Stimulated activated CD8-positive, alpha-beta memory T cell treated with anti-CD3 and anti-CD28 coated beads, Interleukin-7, amount 100 ng/mL, for 48 hours (primary cell): ENCODE data around the gene KLHDC7B.
A peak's percentile ranks its signal among the peaks of the same experiment; 100 is the strongest.

Experiments
- DNase-seq, 2 donors: peaks; one replicate each; pipeline ENCODE4 v3.0.0-alpha.2; 2020; ENCODE audit warnings: low read depth in 1 of 2; ENCODE audit errors: extremely low read depth in 1 of 2

The KLHDC7B gene

GRCh38 chr22:50545522-50546325 is at the start of gene KLHDC7B:
KLHDC7B (plus strand) TSS chr22:50545899; CDS start chr22:50546244, 345 bp downstream.
- DNase-seq, result no peak

DNA sequence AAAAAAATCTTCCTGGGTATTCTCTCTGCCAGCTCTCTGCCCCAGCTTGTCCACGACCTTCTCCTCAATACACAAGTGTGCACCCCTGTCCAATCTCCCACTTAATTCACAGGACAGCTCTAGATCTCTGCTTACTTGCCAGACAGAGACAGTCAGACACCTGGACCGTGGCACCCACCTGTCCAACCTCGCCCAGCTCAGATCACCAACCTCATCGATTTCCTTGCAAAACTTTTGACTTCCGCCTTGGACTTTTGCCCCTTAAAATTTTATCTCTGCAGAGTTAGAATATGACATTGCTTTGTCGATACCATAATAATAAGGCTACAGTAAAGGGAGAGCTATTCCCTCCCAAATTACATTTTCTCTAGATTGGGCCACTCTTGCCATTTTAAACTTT is 48.6 kb upstream of the KLHDC7B start:
- DNase-seq, result no peak

DNA sequence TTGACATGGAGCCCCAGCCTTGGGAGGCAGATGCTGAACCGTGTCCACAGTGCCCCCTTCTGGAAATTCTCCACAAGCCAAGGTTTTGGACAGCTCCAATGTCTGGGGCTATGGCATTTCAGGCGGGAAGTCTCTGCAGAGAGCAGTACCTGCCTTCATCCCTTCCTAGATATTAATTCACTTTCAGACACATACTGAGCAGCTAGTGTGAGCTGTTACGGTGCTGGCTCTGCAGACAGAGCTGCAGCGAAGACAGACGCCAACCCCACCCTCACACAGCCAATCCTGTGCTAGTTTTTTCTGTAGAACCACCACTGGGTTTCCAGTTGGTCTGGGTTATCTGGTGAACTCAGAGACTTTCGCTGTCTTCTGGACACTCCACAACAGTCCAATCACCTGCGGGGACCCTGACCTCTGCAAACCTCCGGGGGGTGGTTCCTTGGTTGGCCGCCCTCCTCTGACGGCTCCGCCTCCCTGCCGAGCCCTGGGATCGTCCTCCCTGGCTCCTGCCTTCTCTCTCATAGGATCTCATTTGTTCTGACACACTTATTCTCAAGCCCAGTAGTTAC is 47.3 kb upstream of the KLHDC7B start:
- DNase-seq, result peak in 1 of 2 donors; percentile 56

- no peak for DNase-seq
Observed at GRCh38 chr22:50500452-50500851, 45.2 kb upstream of the KLHDC7B start.

DNA sequence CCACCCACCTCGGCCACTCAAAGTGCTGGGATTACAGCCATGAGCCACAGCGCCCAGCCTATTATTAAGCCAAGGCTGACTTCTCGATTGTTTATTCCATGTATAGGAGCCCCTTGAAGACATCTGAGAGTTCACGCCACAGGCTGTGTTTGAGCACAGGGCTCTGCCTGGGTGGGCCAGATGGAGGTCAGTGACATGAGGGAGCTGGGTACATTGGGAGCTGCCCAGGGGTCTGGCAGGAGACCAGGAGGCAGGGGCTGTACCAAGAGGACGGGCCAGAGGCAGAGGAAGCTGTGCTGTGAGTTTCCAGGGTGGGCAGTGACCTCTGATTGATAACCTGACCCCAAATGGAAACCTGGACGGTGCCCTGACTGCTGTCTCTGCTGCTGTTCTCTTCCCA is 43.6 kb upstream of the KLHDC7B start:
- no peak for DNase-seq

DNA sequence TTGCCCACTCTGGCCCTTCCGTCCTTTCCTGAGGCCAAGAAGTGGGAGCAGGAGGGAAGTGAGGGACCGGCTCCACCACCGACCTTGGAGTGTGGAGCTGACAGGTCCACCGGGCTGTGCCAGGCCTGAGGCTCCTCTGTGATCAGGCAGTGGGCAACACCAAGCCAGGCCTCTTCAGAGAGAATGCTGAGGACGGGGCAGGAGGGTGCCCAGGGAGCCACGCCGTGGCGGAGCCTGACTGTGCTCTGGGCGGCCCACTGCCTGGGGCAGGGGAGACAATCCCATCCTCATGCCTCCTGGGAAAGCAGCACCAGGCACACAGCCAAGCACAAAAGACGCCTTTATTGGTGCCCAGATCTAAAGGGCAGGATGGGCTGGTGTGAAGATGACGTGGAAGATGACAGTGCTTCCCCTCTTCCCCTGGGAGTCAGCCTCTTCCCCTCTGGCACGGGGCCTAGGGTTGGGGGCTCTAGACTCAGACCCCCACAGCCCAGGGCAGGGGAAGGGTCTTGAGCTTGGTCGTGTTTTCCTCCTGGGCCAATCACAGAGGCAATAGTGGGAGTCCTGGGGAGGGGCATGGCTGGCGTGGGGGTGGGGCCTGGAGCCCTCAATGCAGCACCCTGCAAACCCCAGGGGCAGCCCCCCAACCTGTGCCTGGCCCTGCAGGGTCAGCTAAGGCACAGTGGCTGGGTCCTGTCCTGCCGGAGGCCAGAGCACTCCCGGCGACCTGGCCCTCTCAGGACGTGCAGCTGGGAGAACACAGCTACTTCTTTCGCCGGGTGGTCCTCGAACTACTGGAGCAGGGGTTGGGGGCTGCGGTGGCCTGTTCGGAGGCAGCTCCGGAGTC is 42.8 kb upstream of the KLHDC7B start:
- DNase-seq, result no peak

DNA sequence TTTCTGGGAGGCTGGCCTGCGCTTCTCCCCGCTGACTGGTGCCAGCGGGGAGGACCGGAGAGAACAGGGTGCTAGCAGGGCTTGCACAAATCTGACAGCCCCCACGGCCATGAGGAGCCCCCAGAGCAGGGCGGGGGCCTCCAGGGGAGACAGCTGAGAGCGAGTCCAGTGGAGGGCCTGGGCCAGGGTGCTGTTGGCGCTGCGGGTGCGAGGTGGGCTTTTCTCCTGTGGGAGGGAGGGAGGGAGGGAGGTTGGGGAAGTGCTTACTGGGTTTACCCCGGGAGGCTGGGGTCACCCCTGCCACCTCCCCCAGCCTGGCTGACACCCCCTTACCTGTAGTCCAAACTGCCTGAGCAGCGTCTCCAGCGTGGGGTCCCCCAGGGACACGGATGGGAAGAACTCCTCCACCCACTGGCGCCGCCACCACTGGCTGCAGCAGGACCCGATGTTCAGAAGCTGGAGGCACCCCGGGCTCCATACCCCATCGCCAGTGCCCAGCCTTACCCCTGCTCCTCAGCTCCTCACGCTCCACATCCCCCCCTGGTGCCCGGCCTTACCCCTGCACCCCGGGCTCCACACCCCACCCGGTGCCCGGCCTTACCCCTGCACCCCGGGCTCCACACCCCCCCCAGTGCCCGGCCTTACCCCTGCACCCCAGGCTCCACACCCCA is 42.1 kb upstream of the KLHDC7B start:
- DNase-seq, result no peak

- no peak for DNase-seq
Observed at GRCh38 chr22:50504369-50505211, 41.1 kb upstream of the KLHDC7B start.

- no peak for DNase-seq
Observed at GRCh38 chr22:50505276-50505775, 40.4 kb upstream of the KLHDC7B start.

DNA sequence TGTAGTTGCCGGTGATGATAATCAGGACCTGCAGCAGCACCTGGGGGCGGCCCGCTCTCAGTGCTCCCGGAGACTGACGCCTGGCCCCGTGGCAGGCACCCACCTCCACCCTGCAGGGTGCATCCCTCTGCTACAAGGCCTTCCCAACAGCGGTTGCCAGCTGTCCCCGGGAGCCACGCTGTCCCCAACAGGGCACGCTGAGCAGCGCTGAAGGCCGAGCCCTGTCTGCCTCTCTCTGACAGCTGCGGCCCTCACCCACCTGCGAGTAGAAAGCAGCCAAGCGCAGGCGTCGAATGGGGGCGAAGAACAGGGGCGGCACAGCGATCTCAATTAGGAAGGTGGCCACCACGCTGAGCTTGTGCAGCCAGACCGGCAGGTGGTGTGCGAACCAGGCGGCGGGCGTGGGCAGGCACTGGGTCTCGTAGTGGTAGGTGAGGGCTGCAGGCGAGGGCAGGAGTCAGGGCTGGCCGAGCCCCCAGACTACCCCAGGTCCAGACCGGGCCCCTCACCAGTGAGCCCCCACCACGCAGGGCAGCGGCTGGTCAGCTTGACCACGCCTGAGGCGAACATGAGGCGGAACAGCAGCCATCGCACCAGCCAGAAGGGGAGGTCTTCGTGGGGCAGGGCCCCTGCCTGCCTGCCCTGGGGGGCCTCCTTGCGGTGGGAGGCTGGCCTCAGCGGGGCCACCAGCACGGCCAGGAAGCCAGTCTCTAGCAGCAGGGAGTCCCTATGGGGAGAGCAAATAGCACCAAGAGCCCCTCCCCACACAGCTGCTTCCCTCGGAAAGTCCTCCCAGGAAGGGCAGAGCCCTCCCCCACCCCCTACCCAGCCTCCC is 39.7 kb upstream of the KLHDC7B start:
- no peak for DNase-seq

GRCh38 chr22:50506611-50507420 is 38.9 kb upstream of the KLHDC7B start:
- DNase-seq, result no peak

- DNase-seq, result peak; percentile 79 to 89
Observed at GRCh38 chr22:50507421-50507990, 38.2 kb upstream of the KLHDC7B start, which contains the start of gene LMF2. LMF2 (minus strand) TSS chr22:50507702; CDS start chr22:50507675, 27 bp downstream.

DNA sequence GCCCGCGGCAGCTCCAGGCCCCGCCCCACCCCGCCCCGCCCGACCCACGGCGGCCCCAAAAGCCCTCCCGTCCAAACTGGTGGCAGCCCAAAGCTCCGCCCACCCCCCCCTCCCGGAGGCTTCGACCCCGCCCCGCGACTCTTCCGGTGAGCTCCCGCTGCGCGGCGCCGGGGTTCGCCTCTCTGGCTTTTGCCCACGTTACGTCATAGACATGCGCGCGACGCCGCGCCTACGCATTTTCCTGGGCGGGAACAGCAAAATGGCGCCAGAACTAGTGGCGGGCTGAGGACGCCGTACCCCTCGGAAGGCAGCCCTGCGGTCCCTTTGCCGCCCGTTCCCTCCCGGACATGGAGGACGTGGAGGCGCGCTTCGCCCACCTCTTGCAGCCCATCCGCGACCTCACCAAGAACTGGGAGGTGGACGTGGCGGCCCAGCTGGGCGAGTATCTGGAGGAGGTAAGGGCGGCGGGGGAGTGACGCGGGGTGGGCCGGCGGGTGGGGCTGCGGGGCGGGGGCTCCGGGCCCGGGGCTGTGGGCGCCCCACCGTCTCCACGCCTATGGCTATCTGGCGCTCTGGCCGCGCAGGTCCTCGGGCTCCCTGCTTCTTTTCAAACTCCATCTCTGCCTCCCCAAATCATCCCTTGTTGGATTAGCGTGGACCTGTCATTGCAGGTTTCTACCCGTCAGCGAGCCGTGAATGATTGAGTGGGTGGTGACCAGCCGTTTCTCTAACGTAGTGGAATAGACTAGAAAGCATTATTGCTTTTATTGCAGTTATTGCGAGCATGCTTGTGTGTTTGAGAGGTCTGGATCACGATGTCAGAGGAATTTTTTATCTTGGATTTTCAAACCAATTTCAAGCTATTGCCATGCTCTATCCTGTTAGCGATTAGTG is 37.5 kb upstream of the KLHDC7B start, which contains the start of gene NCAPH2:
NCAPH2 (plus strand) TSS at position 234 of the 894 bp plus-strand sequence; CDS start at position 348, 114 bp downstream.
- peak; percentile 91 to 96 for DNase-seq

- DNase-seq, result no peak
Observed at GRCh38 chr22:50508897-50509296, 36.8 kb upstream of the KLHDC7B start.

GRCh38 chr22:50513175-50513574 is 32.5 kb upstream of the KLHDC7B start:
- no peak for DNase-seq

- DNase-seq, result no peak
Observed at GRCh38 chr22:50516068-50516467, 29.6 kb upstream of the KLHDC7B start.

- no peak for DNase-seq
Observed at GRCh38 chr22:50516891-50517290, 28.8 kb upstream of the KLHDC7B start.
